ENCODE measurements around the gene MFSD11. TPM values are rescaled to one million over a fixed set of nuclear protein-coding genes. Genes with fewer than 3 reads are reported as not detected.

MFSD11 gene
- total and polyA plus RNA-seq, 2 of the 8 experiments (the other 6 are each of a cell fraction or from before 2014, with no cell fraction given): 17.7 to 19.8 TPM

DNA sequence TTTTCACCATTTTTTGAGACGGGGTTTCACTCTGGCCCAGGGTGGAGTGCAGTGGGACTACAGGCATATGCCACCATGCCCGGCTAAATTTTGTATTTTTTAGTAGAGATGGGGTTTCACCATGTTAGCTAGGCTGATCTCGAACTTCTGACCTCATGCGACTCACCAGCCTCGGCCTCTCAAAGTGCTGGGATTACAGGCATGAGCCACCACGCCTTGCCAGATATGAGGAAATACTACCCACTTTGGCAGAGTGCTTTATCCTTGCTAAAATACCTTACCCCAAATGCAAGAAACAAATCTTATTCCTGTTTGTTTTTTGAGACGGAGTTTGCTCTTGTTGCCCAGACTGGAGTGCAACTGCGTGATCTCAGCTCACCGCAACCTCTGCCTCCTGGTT lies 67.4 kb downstream of the MFSD11 start:
- no peak overlapping the region for H3K18ac ChIP-seq (ENCODE audit: extremely low read depth, low read length)
- H3K9me3 ChIP-seq (ENCODE audit: insufficient read depth in 2 of 2, low read depth in 1 of 2, low read length in 1 of 2): no peaks in the 10 kb centered on the region
- no peak overlapping the region for H4K5ac ChIP-seq (ENCODE audit: insufficient read length, low read depth, low read length)
- no peak overlapping the region for H3K23ac ChIP-seq (ENCODE audit: insufficient read length)
- no peaks in the 10 kb centered on the region for H4K20me1 ChIP-seq (replicated peaks in 1 of 2; ENCODE audit: control insufficient read depth in 1 of 2, insufficient read depth in 2 of 2, low read length in 2 of 2)
- WGBS, 2 experiments (ENCODE audit: extremely low coverage in 1 of 2, insufficient coverage in 1 of 2, insufficient read length in 1 of 2, insufficient replicate concordance in 2 of 2, low coverage in 1 of 2, low lambda C conversion rate in 2 of 2, missing lambda C conversion rate in 1 of 2): 89% methylated on average over 9 of the region's 9 CpGs; no CpG with 5 or more reads in 1 of the 2 experiments
- no peaks in the 10 kb centered on the region for H3K36me3 ChIP-seq (ENCODE audit: control insufficient read depth in 2 of 4, insufficient read depth in 4 of 4, low read length in 3 of 4)
- ChIA-PET POLR2A (ENCODE audit: partially characterized antibody) (interaction anchor here (0.9 to 1.2 kb wide), 2 partner anchors 15 to 69 kb away, joined by 3 read pairs; no protein-coding TSS in a partner anchor), CTCF (ENCODE audit: partially characterized antibody) (interaction anchor here (2.8 kb wide), 1 partner anchor 11 kb away, joined by 13 read pairs; no protein-coding TSS in a partner anchor)
- H4K91ac ChIP-seq (replicated peaks; ENCODE audit: insufficient read length, low read length): no peak overlapping the region
- no peak overlapping the region for H2BK15ac ChIP-seq (ENCODE audit: low read length)
- H2AK5ac ChIP-seq (ENCODE audit: low read depth, low read length): no peak overlapping the region
- H3K9ac ChIP-seq (replicated peaks in 1 of 4; ENCODE audit: extremely low read depth in 1 of 4, low read depth in 3 of 4, low read length in 3 of 4): no peak overlapping the region
- no peaks in the 10 kb centered on the region for H3K79me2 ChIP-seq (ENCODE audit: control insufficient read depth in 1 of 2, insufficient read depth in 2 of 2, low read length in 2 of 2)
- no peak overlapping the region for H4K8ac ChIP-seq (ENCODE audit: extremely low read depth, insufficient read depth, low read length)
- no peaks in the 10 kb centered on the region for H3K27me3 ChIP-seq (replicated peaks in 1 of 4; ENCODE audit: control insufficient read depth in 3 of 4, extremely low read depth in 1 of 4, insufficient read depth in 3 of 4, low read length in 3 of 4)
- no peak overlapping the region for H3K4me2 ChIP-seq (ENCODE audit: insufficient read depth in 1 of 2, low read depth in 2 of 2, low read length in 2 of 2)
- H2BK20ac ChIP-seq (ENCODE audit: low read length): no peak overlapping the region
- DNase-seq (ENCODE audit: low read depth in 1 of 2, low spot score in 2 of 2) (no peak), FAIRE-seq (no peak)
- H2BK5ac ChIP-seq (ENCODE audit: low read depth, low read length): no peak overlapping the region
- H3K4me3 ChIP-seq (ENCODE audit: extremely low read depth in 1 of 4, insufficient read depth in 2 of 4, low read depth in 3 of 4, low read length in 4 of 4): no peak overlapping the region
- no peak overlapping the region for H2BK120ac ChIP-seq (replicated peaks; ENCODE audit: low read depth, low read length)
- H2AFZ ChIP-seq (ENCODE audit: low read length): no peak overlapping the region
- H3K56ac ChIP-seq (replicated peaks; ENCODE audit: insufficient read length, low read depth, low read length): no peak overlapping the region
- H3K4ac ChIP-seq (replicated peaks; ENCODE audit: insufficient read length, low read depth, low read length): no peak overlapping the region
- H3K79me1 ChIP-seq (ENCODE audit: low read depth, low read length): no peaks in the 10 kb centered on the region
- no peak overlapping the region for H3K14ac ChIP-seq (ENCODE audit: insufficient read length)
- H3K27ac ChIP-seq (ENCODE audit: low read depth, low read length): no peak overlapping the region
- H2BK12ac ChIP-seq (ENCODE audit: low read depth, low read length): no peak overlapping the region
- H3K4me1 ChIP-seq (replicated peaks in 1 of 4; ENCODE audit: control insufficient read depth in 3 of 4, insufficient read depth in 4 of 4, low read length in 3 of 4): no peaks in the 10 kb centered on the region
- H3K23me2 ChIP-seq (ENCODE audit: low read depth, low read length): no peaks in the 10 kb centered on the region
- TF ChIP-seq PHF8 (conservative IDR thresholded peaks at IDR 0.05; ENCODE audit: low read depth, low read length) (no peak), TBP (IDR thresholded peaks at IDR 0.05; ENCODE audit: low read depth, low read length) (no peak), HDAC6 (IDR thresholded peaks at IDR 0.05; ENCODE audit: low read depth, low read length) (no peak), EP300 (IDR thresholded peaks at IDR 0.05; ENCODE audit: borderline replicate concordance in 1 of 2, low read depth in 2 of 2, low read length in 2 of 2) (no peak), TAF1 (IDR thresholded peaks at IDR 0.05; ENCODE audit: low read depth, low read length) (no peak), BACH1 (IDR thresholded peaks at IDR 0.05; ENCODE audit: low read length) (no peak), CREB1 (IDR thresholded peaks at IDR 0.05) (no peak), KDM4A (IDR thresholded peaks at IDR 0.05; ENCODE audit: low read depth, low read length, severe bottlenecking) (no peak), POLR2A (IDR thresholded peaks at IDR 0.05; ENCODE audit: control extremely low read depth in 1 of 2, low read depth in 2 of 2, low read length in 2 of 2) (no peak), TAF7 (optimal IDR thresholded peaks at IDR 0.05; ENCODE audit: borderline replicate concordance, low read depth, low read length) (no peak), HDAC2 (IDR thresholded peaks at IDR 0.05; ENCODE audit: borderline replicate concordance in 1 of 2, low read depth in 2 of 2, low read length in 2 of 2) (no peak), RAD21 (IDR thresholded peaks at IDR 0.05 in 1 of 2, conservative IDR thresholded peaks at IDR 0.05 in 1 of 2; ENCODE audit: low read depth in 2 of 2, low read length in 2 of 2) (no peak)
- TF ChIP-seq, protein P1, sequence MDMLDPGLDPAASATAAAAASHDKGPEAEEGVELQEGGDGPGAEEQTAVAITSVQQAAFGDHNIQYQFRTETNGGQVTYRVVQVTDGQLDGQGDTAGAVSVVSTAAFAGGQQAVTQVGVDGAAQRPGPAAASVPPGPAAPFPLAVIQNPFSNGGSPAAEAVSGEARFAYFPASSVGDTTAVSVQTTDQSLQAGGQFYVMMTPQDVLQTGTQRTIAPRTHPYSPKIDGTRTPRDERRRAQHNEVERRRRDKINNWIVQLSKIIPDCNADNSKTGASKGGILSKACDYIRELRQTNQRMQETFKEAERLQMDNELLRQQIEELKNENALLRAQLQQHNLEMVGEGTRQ (IDR thresholded peaks at IDR 0.05; ENCODE audit: low read length): no peak
